ENCODE measurements around the gene RNF144B.
A peak's percentile ranks its signal among the peaks of the same experiment; 100 is the strongest.

The RNF144B gene

DNA sequence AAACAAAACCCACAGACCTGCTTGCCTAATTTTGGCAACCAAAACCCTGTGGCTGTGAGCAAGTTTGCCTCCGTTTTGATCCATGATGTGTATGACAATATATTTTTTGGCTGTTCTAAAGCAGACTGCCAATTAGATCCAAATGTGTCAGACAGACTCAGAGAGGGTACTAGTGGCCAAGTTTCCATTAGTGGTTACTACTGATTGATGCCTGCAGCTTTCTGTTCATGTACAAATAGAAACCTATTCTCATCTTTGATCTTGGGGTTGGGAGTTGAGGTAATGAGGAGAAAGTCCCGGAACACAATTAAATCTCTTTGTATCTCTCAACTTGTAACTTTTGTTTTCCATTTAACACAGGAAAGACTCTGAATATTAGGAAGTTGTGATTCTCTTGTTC lies 100.9 kb downstream of the RNF144B start:
- no peak for DNase-seq (ENCODE audit: low spot score)

DNA sequence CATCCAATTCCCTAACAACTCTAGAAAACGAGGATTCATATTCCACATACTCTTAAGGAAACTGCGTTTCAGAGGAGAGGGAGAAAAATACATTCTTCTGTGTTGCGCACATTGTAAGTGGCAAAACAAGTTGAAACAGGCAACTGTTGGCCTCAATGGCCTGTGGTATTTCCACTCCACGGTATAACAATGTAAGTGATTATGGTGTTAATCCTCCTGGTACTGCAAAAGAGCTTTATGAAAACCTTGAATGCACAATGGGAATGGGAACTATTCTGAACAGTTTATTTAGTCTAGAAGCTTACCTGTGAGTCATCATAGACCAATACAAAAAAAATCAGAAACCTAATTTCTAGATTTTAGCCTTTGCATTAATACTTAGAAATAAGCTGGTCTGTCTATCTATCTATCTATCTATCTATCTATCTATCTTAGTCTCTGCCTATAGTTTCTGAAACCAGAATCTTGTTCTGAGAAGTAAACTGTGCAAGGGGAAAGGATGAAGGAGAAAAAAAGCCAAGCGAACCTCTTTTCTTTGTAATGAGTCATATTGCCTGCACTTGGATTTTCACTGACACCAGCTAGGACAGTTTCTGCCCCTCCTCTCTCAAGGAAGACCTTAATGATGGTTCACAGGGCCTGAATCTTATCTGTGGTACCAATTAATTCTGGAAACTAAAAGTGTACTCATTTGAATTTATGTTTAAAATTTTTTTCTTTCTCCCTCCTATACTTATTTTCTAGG lies 101.5 kb downstream of the RNF144B start:
- DNase-seq (ENCODE audit: low spot score), result no peak

DNA sequence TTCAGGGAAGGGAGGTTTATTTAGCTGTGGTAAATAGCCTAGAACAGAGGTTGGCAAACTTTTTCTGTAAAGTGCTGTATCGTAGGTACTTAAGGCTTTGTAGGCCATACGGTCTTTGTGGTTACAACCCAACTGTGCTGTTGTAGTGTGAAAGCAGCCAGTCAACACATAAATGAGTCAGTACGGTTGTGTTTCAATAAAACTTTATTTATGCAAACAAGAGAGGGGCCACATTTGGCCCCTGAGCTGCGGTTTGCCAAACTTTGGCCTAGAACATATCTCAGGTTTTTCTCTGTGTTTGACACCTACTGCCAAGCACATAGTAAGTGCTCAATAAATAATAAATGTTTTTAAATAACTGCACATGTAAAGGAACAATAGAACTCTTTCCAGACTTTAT lies 102.2 kb downstream of the RNF144B start:
- no peak for DNase-seq (ENCODE audit: low spot score)

DNA sequence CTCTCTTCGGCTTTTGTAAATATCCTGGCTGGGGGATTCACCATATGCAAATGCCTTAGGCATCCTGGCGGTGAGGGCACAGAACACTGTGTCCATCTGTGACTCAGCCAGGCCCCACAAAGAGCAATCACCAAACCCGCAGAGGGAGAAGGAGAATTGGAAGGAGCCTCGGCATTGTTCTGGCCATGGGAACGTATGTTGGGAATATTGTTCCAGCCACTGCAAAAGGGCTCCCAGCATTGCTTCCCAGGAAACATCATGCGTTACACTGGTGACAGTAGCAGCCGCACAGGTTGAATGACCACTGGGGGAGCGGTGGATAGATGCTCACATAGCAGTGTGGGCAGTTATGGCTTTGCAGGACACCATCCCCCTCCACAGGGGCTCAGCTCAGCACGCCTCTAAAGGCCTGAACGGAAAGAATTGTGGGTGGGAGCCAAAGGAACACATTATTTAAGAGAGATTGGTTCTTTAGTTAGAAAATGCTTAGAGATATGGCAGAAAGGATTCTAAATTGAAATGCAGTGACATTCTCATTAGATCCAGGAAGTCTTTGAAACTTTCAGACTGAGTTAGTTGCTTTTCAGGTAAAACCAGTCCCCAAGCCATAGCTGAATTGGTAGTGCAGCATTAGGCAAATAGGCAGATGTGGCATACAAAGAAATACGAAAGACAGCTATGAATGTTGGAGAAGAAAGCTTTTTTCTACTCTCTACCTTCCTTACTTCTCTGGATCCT lies 104.3 kb downstream of the RNF144B start:
- no peak for DNase-seq (ENCODE audit: low spot score)

DNA sequence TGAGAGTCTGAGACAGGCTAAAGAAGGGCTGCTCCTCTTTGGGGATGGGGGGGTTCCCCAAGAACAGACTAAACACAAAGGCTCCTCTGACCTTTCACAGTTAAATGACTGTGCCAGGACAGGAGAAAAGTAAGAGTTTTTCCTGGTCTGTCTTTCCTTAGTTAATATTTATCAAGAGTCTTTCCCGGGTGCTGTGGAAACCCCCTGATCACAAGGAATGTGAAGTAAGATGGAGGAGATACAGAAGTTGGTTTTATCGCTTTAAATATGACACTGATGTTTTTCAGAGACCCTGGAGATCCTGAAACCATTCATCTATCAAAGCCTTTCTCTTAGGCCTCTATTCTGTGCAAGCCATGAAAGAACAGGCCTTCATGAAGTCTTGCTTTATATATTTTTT lies 105.8 kb downstream of the RNF144B start:
- no peak for DNase-seq (ENCODE audit: low spot score)

DNA sequence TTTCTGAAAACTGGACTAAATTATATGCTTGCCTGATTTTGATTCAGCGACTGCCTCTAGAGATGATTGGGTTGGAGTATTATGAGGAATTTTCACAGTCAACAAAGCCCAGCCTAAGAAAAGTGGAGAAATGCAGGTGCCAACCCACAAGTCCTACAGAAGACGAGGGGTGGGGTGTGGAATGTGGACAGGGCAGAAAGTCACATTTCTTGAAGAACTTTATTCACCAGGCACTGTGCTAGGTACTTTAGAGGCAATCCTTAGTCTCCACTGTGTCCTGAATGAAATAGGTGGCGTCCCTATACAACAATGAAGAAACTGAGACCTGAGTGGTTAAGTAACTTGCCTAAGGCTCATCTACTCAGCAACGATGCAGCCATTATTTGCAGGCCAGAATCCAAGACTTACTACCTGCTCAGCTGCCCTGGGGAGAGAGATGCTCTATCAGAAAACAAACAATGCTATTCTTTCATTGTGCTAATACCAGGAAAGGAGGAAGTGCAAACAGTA lies 106.3 kb downstream of the RNF144B start:
- no peak for DNase-seq (ENCODE audit: low spot score)

DNA sequence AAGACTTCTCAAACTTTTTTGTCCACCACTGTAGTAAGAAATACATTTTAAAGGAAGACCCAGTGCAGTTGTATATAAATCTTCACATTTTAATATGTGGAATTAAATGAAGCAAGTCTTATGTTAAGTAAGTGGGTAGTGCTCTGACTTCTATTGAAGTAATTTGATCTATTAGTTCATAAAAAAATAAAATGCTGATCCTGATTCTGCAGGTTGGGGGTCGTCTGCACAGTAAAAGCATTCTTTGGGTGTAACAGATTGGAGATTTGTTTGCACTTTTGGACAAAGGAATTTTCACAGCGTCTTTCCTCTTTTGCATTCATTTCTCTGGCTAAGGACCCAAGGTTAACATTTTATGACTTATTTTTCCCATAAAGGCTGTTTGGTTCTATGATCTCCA lies 106.8 kb downstream of the RNF144B start:
- no peak for DNase-seq (ENCODE audit: low spot score)

DNA sequence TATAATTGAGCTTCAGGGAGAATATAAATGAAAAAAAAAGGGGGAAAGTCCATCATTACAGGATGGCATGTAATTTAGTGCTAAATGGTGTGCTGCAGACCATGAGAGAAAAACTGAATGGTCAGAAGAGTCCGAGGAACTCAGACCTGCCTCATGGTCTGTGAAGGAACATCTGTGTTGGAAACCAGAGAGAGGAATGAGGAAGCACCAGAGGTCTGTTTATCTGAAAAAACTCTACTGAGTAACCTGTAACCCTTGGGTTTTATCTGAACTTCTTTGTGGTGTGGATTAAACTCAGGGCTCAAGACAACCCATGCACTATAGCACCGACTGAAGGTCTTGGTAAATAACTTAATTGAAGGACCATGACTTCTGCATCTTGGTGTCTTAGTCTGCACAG lies 108.1 kb downstream of the RNF144B start:
- DNase-seq (ENCODE audit: low spot score), result no peak

DNA sequence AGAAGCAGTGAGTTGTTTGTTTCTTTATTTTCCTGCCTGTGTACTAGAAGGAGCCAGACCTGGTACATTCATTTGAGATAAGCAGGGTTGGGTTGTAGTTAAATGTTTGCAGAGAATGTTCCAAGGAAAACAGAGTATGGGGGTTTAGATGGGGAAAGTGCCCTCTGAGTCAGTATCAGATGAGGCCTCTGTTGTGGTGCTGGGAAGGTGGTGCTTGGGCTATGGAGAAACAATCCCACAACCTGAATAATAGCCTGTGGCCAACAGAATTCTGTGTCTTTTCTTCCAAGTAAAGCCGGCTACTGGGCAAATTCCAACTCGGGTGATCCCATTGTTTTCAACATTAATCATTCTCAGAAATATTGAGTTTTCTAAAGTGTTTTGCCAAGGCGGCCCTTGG lies 109.3 kb downstream of the RNF144B start:
- DNase-seq (ENCODE audit: low spot score), result no peak

DNA sequence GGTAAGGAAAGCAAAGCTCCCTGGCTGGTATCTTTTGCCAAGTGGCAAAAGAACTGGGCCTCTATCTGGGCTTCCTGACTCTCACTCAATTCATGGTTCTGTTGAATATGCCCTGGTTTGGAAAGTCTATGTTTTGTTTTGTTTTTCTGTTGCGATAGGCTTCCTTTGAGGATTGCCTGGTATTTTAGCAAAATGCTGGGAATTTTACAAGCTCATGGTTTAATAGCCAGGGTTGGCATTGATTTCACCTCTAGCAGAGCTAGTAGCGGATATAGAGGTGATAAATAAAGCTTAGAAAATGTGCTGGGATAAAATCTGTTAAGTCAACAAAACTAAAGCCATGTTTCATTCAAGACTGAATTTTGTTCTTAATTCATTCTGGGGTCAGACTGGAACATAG lies 109.9 kb downstream of the RNF144B start:
- DNase-seq (ENCODE audit: low spot score), result no peak

DNA sequence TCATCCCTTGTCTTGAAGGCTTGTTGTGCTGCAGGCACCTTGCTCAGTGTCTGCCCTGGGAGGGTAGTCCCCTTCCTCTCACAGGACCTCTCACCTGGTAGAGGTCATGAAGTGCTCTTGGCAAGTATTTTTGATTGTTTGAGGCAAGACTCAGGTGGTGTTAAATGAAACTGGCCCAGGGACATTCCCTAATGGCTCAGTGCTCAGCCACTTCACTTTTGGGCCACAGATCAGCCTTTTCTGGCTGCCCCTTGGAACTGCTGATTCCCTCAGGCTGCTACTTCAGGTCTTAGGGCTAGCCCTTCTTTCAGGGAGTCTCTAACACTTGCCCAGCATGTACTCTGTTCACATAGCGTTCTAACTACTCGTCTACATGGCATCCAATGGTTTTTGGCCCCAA lies 111.3 kb downstream of the RNF144B start:
- DNase-seq (ENCODE audit: low spot score), result no peak

DNA sequence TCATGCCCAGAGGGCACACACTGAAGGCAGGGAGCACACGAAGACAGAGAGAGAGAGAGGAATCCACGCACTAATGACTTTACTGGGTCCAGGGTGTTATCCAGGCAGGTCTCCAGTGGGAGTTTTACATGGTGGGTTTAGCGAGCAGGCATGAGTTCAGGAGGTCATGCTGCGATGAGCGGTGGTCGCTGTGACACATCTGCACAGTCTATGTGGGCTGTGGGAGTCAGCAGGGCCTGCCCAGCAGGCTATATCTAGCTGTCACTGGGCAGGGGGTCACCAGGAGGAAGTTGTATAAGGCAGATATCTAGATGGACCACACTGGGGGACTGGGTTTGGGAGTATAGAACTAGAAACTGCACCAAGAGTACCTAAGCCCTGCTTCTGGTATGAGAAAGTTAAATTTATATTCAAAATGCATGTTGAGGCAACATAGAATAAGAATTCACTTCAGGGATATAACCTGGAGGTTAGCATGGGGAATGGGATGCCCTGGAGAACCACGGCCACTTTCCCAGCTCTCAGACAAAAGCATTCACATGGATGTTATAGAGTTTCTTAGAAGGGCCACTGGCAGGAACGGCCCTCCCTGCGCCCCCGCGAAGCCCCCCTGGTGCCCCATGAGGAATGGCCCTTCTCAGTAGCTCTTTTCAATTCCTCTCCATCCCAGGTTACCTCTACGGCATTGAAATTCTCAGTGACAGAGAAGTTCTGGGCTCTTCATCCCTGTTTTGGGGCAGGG lies 113.9 kb downstream of the RNF144B start:
- DNase-seq (ENCODE audit: low spot score), result no peak

DNA sequence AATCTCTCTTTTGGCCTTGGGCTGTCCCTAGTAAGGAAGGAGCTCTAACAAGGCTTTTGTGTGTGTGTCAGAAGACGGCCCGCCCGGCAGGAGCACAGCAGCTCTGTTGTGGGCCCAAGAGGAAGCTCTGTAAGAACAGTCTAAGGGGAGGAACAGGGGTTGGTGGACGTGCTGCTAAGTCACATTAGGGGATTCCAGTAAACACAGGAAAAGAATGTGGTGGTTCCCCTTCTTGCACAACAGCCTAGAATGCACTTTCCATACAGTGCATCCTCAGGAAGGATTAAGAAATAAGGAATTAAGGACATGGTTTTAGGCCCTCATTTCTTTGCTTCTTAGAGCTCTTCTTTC lies 114.5 kb downstream of the RNF144B start:
- DNase-seq (ENCODE audit: low spot score), result no peak

DNA sequence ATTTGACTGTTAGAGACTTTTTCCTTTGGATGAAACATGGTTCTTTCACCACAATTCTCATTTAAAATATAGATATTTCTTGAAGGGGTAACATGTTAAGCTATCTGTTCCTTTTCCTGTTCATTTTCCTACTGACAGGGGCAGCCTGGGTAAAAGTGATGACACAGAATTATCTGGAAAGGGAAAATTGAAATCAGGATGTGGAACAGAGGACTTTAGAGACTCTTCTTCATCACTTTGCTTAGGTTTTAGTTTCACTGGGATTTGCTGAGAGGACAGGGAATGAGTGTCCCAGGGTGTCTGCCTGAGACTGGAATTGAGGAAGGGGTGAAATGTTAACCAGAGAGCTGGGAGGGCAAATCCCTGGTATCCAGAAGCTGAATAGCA lies 116.0 kb downstream of the RNF144B start:
- no peak for DNase-seq (ENCODE audit: low spot score)

DNA sequence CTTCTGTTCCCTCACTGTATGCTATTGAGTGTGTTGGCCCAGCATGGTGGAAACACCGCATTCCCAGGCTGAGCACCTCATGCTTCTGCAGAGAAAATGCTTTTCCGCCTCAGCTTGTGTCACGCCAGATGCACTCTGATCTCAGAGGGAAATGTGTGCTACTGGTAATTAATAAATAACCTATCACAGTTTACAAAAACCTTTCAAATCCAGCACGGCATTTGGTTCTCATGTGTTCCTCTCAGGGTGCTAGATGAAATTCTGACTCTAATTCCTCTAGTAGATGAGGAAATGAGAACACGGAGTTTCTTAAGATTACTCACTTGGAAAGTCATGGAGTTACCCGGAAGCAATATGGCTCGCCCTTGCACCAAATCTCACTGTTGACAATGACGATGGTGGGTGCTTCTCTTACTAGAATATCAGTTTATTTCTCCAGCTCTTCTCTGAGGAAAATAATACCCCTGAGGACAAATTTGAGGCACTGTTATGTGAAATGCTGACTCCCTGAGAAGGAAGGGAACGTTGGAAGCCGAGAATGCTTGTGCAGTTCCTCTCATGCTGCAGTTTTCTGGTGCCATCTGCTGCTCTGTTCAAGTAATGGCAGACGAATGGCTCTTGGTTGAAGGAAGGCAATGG lies 116.6 kb downstream of the RNF144B start:
- DNase-seq (ENCODE audit: low spot score), result peak; percentile 64

DNA sequence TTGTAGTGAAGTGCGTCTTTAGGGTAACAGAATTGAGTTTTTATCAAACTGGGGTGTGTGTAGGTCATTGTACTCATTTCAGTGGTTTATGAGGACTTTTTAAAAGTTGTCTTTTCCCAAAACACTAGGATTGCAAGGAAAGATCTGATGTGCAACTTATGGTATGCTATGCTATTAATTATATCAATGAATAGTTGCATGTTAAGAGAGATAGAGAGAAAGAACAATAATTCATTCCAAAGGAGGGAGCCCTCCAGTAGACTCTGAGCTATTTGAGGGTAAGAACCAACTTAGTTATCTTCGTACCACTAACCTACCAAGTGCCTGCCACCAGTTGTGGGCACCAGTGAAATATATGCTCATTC lies 117.1 kb downstream of the RNF144B start:
- no peak for DNase-seq (ENCODE audit: low spot score)

DNA sequence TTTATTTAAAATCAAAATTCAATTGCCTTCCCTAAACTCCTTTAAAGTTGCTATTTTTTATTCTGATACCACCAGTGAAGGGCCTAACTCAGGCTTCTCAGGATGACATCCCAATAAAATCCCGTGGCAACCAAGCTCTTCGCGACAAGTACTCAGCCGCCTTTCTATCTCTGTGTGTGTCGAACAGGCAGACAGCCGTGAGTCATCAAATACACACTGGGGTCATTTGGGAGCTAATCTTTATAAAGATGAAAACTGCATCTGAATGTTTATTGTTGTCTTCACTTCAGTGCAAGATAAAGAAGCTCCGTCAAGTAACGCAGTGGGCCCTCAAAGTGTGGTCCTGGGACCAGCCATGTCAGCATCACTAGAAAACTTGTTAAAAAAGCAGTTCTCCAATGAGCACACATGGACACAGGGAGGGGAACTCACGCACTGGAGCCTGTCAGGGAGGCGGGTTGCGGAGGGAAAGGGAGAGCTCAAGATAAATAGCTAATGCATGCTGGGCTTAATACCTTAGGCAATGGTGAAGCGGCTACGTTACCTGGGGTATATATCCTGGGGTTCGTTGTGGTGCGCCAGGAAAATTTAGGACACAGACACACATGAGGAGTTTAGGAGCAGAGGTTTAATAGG lies 119.3 kb downstream of the RNF144B start:
- DNase-seq (ENCODE audit: low spot score), result no peak

DNA sequence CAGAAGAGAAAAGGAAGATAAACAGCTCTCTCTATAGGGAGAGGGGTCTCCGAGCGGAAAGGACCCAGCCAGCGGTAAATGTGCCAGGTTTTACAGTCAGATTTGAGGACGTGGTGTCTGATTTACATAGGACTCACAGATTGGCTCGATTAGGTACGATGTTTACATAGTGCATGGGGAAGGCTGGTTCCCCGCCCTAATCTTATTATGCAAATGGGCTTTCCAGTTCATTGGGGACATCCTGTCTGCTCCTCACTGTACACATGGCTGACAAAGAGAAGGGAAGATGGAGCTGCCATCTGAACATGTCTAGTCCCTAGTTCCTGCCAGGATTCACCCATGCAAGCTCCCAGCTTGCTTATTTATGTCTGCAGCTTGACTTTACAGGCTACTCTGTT lies 119.9 kb downstream of the RNF144B start:
- no peak for DNase-seq (ENCODE audit: low spot score)

DNA sequence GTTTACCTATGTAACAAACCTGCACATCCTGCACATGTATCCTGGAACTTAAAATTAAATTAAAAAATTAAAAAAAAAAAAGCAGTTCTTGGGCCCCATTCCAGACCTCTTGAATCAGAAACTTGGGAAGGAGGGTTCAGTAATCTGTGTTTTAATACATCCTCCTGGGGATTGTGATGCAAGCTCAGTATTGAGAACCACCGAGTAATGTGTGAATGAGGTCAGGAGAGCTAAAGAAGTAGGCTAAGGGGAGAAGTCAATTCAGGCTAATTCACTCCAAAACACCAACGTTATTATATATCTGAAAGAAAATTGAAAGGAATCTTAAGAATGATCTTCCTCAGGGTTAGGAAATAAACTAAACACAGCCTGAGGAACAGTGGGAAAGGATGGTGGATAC lies 120.4 kb downstream of the RNF144B start:
- no peak for DNase-seq (ENCODE audit: low spot score)

DNA sequence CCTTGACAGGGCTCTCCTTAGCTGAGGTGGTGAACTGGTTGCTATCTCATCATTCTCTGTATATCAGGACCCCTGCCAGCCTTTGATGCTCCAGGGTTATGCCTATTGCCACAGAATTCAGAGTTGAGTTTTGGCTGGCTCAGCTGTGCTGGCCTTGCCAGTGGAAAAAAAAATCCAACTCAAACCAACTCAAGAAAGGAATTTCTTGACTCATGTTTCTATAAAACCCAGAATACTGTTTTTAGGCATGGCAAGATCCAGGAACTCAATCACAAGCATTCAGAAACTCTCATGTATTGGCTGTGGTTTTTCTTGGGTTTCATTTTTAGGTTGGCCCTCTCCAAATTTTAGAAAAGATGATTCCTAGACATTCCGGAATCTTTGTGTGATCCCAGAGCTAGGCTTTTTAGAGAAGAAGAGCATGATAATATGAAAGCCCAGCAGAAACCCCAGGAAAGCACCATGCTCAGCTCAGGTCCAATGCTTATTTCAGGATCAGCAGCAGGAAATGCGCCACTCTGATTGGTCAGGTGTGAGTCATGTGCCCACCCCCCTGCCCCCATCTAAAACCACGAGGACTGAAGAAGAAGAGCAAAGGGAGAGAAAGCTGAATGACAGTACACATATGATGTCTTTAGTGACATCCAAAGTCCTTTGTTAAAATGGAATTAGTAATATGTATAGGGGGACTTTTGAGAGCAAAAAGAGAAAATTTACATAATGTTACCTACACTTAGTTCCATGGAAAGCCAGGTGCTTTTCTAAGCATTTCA lies 122.9 kb downstream of the RNF144B start:
- DNase-seq (ENCODE audit: low spot score), result no peak

DNA sequence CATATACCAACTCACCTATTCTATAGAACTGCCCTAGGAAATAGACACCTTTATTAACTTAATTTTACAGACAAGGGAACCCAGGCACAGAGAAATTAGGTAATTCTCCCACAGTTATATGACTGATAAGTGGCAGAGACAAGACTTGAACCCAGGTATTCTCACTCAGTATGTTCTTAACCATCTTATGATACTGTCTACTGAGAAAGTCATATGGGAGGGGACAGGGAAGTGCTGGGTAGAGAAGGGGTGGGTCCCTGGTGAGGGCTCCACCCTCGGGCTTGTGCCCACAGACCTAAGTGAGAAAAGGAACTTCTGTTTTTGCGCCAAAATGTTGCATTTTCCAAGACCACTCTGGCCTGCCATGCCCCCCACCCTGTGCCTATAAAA lies 123.5 kb downstream of the RNF144B start:
- DNase-seq (ENCODE audit: low spot score), result no peak
